GM12878 (cell line): ENCODE data around the gene BSN. TPM values are rescaled to one million over a fixed set of nuclear protein-coding genes. Genes with fewer than 3 reads are reported as not detected.

Source experiments
- ATF7 ChIP-seq: fragments of 450-650 bp; IDR thresholded peaks from 2 replicates; pipeline ENCODE4 v1.6.1; 2016; ENCODE audit warnings: low read depth, mild to moderate bottlenecking
- CEBPZ ChIP-seq: fragments of 150-350 bp; IDR thresholded peaks from 2 replicates; pipeline ENCODE4 v1.6.1; 2016; ENCODE audit warnings: low read depth, low read length
- CREM ChIP-seq: IDR thresholded peaks from 2 replicates; pipeline ENCODE4 v1.6.1; 2014; ENCODE audit warnings: antibody characterized with exemption, low read depth
- E4F1 ChIP-seq: fragments of 450-650 bp; IDR thresholded peaks from 2 replicates; pipeline ENCODE4 v1.6.1; 2018; ENCODE audit warnings: borderline replicate concordance, mild to moderate bottlenecking; ENCODE audit not compliant: partially characterized antibody
- EZH2 ChIP-seq: IDR thresholded peaks from 2 replicates; pipeline ENCODE4 v1.6.1; 2012; ENCODE audit warnings: low read depth, mild to moderate bottlenecking, control low read depth, inconsistent platforms, low read length, borderline replicate concordance; ENCODE audit not compliant: control insufficient read depth
- JUND ChIP-seq: IDR thresholded peaks from 2 replicates; pipeline ENCODE4 v1.6.1; 2012; ENCODE audit warnings: low read depth, mild to moderate bottlenecking, low read length, improper control_type of control experiment, moderate library complexity
- MYB ChIP-seq: fragments of 150-350 bp; IDR thresholded peaks from 2 replicates; pipeline ENCODE4 v1.6.1; 2014; ENCODE audit warnings: mild to moderate bottlenecking, low read depth, low read length, borderline replicate concordance
- NFYB ChIP-seq: IDR thresholded peaks from 2 replicates; pipeline ENCODE4 v1.6.1; 2011; ENCODE audit warnings: low read depth, mild to moderate bottlenecking, low read length, improper control_type of control experiment, moderate library complexity; ENCODE audit not compliant: insufficient read depth
- POLR2AphosphoS5 ChIP-seq: IDR thresholded peaks from 2 replicates; pipeline ENCODE4 v1.6.1; 2011; ENCODE audit warnings: mild to moderate bottlenecking, low read length, inconsistent platforms
- RELA ChIP-seq: fragments of 450-650 bp; IDR thresholded peaks from 2 replicates; pipeline ENCODE4 v1.8.0; 2014; ENCODE audit warnings: borderline replicate concordance; ENCODE audit not compliant: partially characterized antibody
- RFX5 ChIP-seq: IDR thresholded peaks from 2 replicates; pipeline ENCODE4 v1.6.1; 2011; ENCODE audit warnings: low read depth, low read length, improper control_type of control experiment
- STAT3 ChIP-seq: IDR thresholded peaks from 2 replicates; pipeline ENCODE4 v1.6.1; 2011; ENCODE audit warnings: low read depth, low read length, improper control_type of control experiment
- ZBED1 ChIP-seq: IDR thresholded peaks from 2 replicates; pipeline ENCODE4 v1.6.1; 2016; ENCODE audit warnings: borderline replicate concordance
- ZBTB40 ChIP-seq: fragments of 450-650 bp; IDR thresholded peaks from 2 replicates; pipeline ENCODE4 v1.6.1; 2016; ENCODE audit warnings: mild to moderate bottlenecking, moderate library complexity, borderline replicate concordance
- polyA plus RNA-seq, 11 experiments: library from polyadenylated mRNA; depleted of rRNA in 4 of 11; unstranded in 6 of 11; stranded (reverse) in 5 of 11; fragments of >200 nt; fragmentation: Nextera tagmentation in 4 of 11; fragmentation: Illumina TruSeq in 1 of 11; extraction: Ambion mirVana in 4 of 11; extraction: Trizol in 1 of 11; gene quantifications; 1 replicate in 1 of 11; 2 replicates in 10 of 11; pipeline versions ENCODE4 v1.2.1 to v1.2.3, GENCODE V29; 2011 to 2016; ENCODE audit warnings: inconsistent platforms in 2 of 11, missing spikeins in 2 of 11, low read depth in 1 of 11
- total RNA-seq, 4 experiments: library from RNA; depleted of rRNA in 3 of 4; stranded (reverse); fragments of >200 nt in 3 of 4; fragmentation: Illumina TruSeq in 1 of 4; extraction: Trizol in 1 of 4; gene quantifications; 2 replicates each; pipeline versions ENCODE4 v1.2.1 to v1.2.3, GENCODE V29; 2013 to 2021
- TF ChIP-seq, protein P1 (sequence below): fragments of 450-650 bp; IDR thresholded peaks from 2 replicates; pipeline ENCODE4 v1.6.1; 2014; ENCODE audit warnings: mild to moderate bottlenecking
- TF ChIP-seq, protein P2 (sequence below): IDR thresholded peaks from 2 replicates; pipeline ENCODE4 v1.6.1; 2012; ENCODE audit warnings: low read depth, low read length, improper control_type of control experiment

BSN gene
- total and polyA plus RNA-seq, 10 of the 15 experiments (the other 5 are each of a cell fraction or from before 2014, with no cell fraction given), result under 0.01 to 0.19 (median 0.05) TPM; not detected in 1

- TF ChIP-seq, protein P1, sequence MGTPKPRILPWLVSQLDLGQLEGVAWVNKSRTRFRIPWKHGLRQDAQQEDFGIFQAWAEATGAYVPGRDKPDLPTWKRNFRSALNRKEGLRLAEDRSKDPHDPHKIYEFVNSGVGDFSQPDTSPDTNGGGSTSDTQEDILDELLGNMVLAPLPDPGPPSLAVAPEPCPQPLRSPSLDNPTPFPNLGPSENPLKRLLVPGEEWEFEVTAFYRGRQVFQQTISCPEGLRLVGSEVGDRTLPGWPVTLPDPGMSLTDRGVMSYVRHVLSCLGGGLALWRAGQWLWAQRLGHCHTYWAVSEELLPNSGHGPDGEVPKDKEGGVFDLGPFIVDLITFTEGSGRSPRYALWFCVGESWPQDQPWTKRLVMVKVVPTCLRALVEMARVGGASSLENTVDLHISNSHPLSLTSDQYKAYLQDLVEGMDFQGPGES, result peak; percentile 20; the same call in 1 of the 2 replicates
- peak; percentile 36; the same call in 1 of the 2 replicates for TF ChIP-seq POLR2AphosphoS5
- TF ChIP-seq ZBTB40, result peak; percentile 95
- peak; percentile 66 for TF ChIP-seq ATF7
- TF ChIP-seq EZH2, result no peak
- TF ChIP-seq, protein P2, sequence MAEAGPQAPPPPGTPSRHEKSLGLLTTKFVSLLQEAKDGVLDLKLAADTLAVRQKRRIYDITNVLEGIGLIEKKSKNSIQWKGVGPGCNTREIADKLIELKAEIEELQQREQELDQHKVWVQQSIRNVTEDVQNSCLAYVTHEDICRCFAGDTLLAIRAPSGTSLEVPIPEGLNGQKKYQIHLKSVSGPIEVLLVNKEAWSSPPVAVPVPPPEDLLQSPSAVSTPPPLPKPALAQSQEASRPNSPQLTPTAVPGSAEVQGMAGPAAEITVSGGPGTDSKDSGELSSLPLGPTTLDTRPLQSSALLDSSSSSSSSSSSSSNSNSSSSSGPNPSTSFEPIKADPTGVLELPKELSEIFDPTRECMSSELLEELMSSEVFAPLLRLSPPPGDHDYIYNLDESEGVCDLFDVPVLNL, result no peak
- TF ChIP-seq ZBED1, result no peak
- TF ChIP-seq MYB, result no peak
- 0 out of 2 replicates have a peak, but pooled peaks have one; percentile 4 for TF ChIP-seq JUND
- TF ChIP-seq RFX5, result peak; percentile 50; the same call in 1 of the 2 replicates
- peak; percentile 42 for TF ChIP-seq RELA
- peak; percentile 75 for TF ChIP-seq E4F1
- peak; percentile 11; the same call in 1 of the 2 replicates for TF ChIP-seq CREM
- peak; percentile 66; the same call in 1 of the 2 replicates for TF ChIP-seq NFYB
- TF ChIP-seq STAT3, result no peak
- no peak for TF ChIP-seq CEBPZ
Measured at GRCh38 chr3:49673715-49674496, 119.6 kb downstream of the BSN start, which contains the start of gene APEH (continued).
